H1 (cell line): Measurements from ENCODE around the gene IL17A. TPM values are rescaled to one million over a fixed set of nuclear protein-coding genes. Genes with fewer than 3 reads are reported as not detected.

Experiments
- CTCF ChIA-PET: fragments of 300-600 bp; sonication (Branson Sonifier 250); formaldehyde crosslinking; loops from one replicate; lab custom pipeline; 2021; ENCODE audit not compliant: partially characterized antibody; lab: Charles Lee
- POLR2A ChIA-PET: fragments of 300-600 bp; sonication (Branson Sonifier 250); formaldehyde crosslinking; loops from one replicate; lab custom pipeline; 2021; ENCODE audit warnings: inconsistent platforms; ENCODE audit not compliant: partially characterized antibody; lab: Charles Lee
- DNase-seq, 2 experiments: peaks; one replicate each; pipeline versions ENCODE4 v3.0.0 to v3.0.0-alpha.2; 2010 to 2022; ENCODE audit warnings: low spot score in 2 of 2, low read depth in 1 of 2, mixed read lengths in 1 of 2
- FAIRE-seq: peaks from 2 replicates; lab custom pipeline; 2011; peaks lifted over from hg19 to GRCh38; lab: Jason Lieb, UNC
- H2AFZ ChIP-seq: 2 replicates; pipeline ENCODE4 v1.8.1; 2012; ENCODE audit warnings: low read length, inconsistent platforms
- H2AK5ac ChIP-seq: 2 replicates; pipeline ENCODE4 v1.6.1; 2013; ENCODE audit warnings: low read depth, low read length
- H2BK120ac ChIP-seq: replicated peaks from 2 replicates; pipeline ENCODE3; 2013; ENCODE audit warnings: low read depth, low read length, inconsistent platforms
- H2BK12ac ChIP-seq: 2 replicates; pipeline ENCODE4 v1.6.1; 2013; ENCODE audit warnings: low read depth, low read length
- H2BK15ac ChIP-seq: 2 replicates; pipeline ENCODE4 v1.6.1; 2013; ENCODE audit warnings: low read length
- H2BK20ac ChIP-seq: 2 replicates; pipeline ENCODE4 v1.6.1; 2013; ENCODE audit warnings: low read length
- H2BK5ac ChIP-seq: 2 replicates; pipeline ENCODE4 v1.6.1; 2013; ENCODE audit warnings: low read depth, low read length
- H3K14ac ChIP-seq: 2 replicates; pipeline ENCODE4 v1.6.1; 2013; ENCODE audit warnings: inconsistent platforms; ENCODE audit not compliant: insufficient read length
- H3K18ac ChIP-seq: 2 replicates; pipeline ENCODE4 v1.6.1; 2013; ENCODE audit warnings: low read length; ENCODE audit errors: extremely low read depth
- H3K23ac ChIP-seq: 2 replicates; pipeline ENCODE4 v1.6.1; 2013; ENCODE audit warnings: inconsistent platforms; ENCODE audit not compliant: insufficient read length
- H3K23me2 ChIP-seq: 2 replicates; pipeline ENCODE4 v1.6.1; 2013; ENCODE audit warnings: low read depth, low read length
- H3K27ac ChIP-seq: 2 replicates; pipeline ENCODE4 v1.6.1; 2011; ENCODE audit warnings: low read depth, low read length, inconsistent platforms
- H3K27me3 ChIP-seq, 4 experiments: replicated peaks in 1 of 4; 1 replicate in 1 of 4; 2 replicates in 3 of 4; pipeline versions ENCODE4 v1.6.1 to v1.8.1; 2011 to 2013; ENCODE audit warnings: low read length in 3 of 4, mild to moderate bottlenecking in 3 of 4, inconsistent platforms in 2 of 4, mixed read lengths in 2 of 4, moderate library complexity in 1 of 4; ENCODE audit not compliant: control insufficient read depth in 3 of 4, insufficient read depth in 3 of 4; ENCODE audit errors: extremely low read depth in 1 of 4
- H3K36me3 ChIP-seq, 4 experiments: 2 replicates each; pipeline versions ENCODE4 v1.6.1 to v1.8.1; 2011 to 2013; ENCODE audit warnings: mild to moderate bottlenecking in 4 of 4, low read length in 3 of 4, moderate library complexity in 2 of 4, control low read depth in 1 of 4, inconsistent platforms in 1 of 4; ENCODE audit not compliant: insufficient read depth in 4 of 4, control insufficient read depth in 2 of 4
- H3K4ac ChIP-seq: replicated peaks from 2 replicates; pipeline ENCODE3; 2013; ENCODE audit warnings: low read length, low read depth, mixed read lengths, inconsistent platforms; ENCODE audit not compliant: insufficient read length
- H3K4me1 ChIP-seq, 4 experiments: replicated peaks in 1 of 4; 1 replicate in 1 of 4; 2 replicates in 3 of 4; pipeline versions ENCODE4 v1.6.1 to v1.8.1; 2011 to 2013; ENCODE audit warnings: low read length in 3 of 4, inconsistent platforms in 2 of 4, mixed read lengths in 1 of 4; ENCODE audit not compliant: insufficient read depth in 4 of 4, control insufficient read depth in 3 of 4
- H3K4me2 ChIP-seq, 2 experiments: 2 replicates each; pipeline versions ENCODE4 v1.6.1 to v1.8.1; 2011 to 2013; ENCODE audit warnings: low read depth in 2 of 2, low read length in 2 of 2, control low read depth in 1 of 2, inconsistent platforms in 1 of 2, mild to moderate bottlenecking in 1 of 2; ENCODE audit not compliant: insufficient read depth in 1 of 2
- H3K4me3 ChIP-seq, 4 experiments: fragments of 200-600, 300-600 bp in 1 of 4; sonication (generic), shearing (Covaris generic), sonication (Bioruptor Twin) in 1 of 4; 2 replicates each; pipeline versions ENCODE4 v1.5.1 to v1.8.1; 2011 to 2016; ENCODE audit warnings: low read length in 4 of 4, low read depth in 3 of 4, control low read depth in 2 of 4, inconsistent platforms in 2 of 4, mild to moderate bottlenecking in 2 of 4, mixed read lengths in 1 of 4, moderate library complexity in 1 of 4; ENCODE audit not compliant: insufficient read depth in 2 of 4; ENCODE audit errors: extremely low read depth in 1 of 4
- H3K56ac ChIP-seq: replicated peaks from 2 replicates; pipeline ENCODE3; 2013; ENCODE audit warnings: low read depth, mild to moderate bottlenecking, mixed read lengths, low read length, inconsistent platforms; ENCODE audit not compliant: insufficient read length
- H3K79me1 ChIP-seq: 2 replicates; pipeline ENCODE4 v1.6.1; 2013; ENCODE audit warnings: low read depth, low read length, control low read depth
- H3K79me2 ChIP-seq, 2 experiments: 2 replicates each; pipeline versions ENCODE4 v1.6.1 to v1.8.1; 2012 to 2013; ENCODE audit warnings: low read length in 2 of 2, mild to moderate bottlenecking in 2 of 2, inconsistent platforms in 1 of 2; ENCODE audit not compliant: insufficient read depth in 2 of 2, control insufficient read depth in 1 of 2
- H3K9ac ChIP-seq, 4 experiments: replicated peaks in 1 of 4; 1 replicate in 1 of 4; 2 replicates in 3 of 4; pipeline versions ENCODE4 v1.6.1 to v1.8.1; 2011 to 2013; ENCODE audit warnings: low read depth in 3 of 4, low read length in 3 of 4, control low read depth in 2 of 4, mild to moderate bottlenecking in 2 of 4, moderate library complexity in 2 of 4, inconsistent platforms in 1 of 4; ENCODE audit errors: extremely low read depth in 1 of 4
- H3K9me3 ChIP-seq, 2 experiments: 2 replicates each; pipeline versions ENCODE4 v1.6.1 to v1.8.1; 2012 to 2013; ENCODE audit warnings: mild to moderate bottlenecking in 2 of 2, moderate library complexity in 2 of 2, control low read depth in 1 of 2, inconsistent platforms in 1 of 2, low read depth in 1 of 2, low read length in 1 of 2, mixed read lengths in 1 of 2; ENCODE audit not compliant: insufficient read depth in 2 of 2
- H4K20me1 ChIP-seq, 2 experiments: replicated peaks in 1 of 2; 2 replicates each; pipeline versions ENCODE3 to v1.8.1; 2011 to 2013; ENCODE audit warnings: inconsistent platforms in 2 of 2, low read length in 2 of 2, mild to moderate bottlenecking in 1 of 2; ENCODE audit not compliant: insufficient read depth in 2 of 2, control insufficient read depth in 1 of 2
- H4K5ac ChIP-seq: 2 replicates; pipeline ENCODE4 v1.6.1; 2013; ENCODE audit warnings: low read length, low read depth, mixed read lengths, inconsistent platforms; ENCODE audit not compliant: insufficient read length
- H4K8ac ChIP-seq: 2 replicates; pipeline ENCODE4 v1.8.0; 2013; ENCODE audit warnings: mild to moderate bottlenecking, moderate library complexity, low read length, inconsistent platforms; ENCODE audit not compliant: insufficient read depth; ENCODE audit errors: extremely low read depth
- H4K91ac ChIP-seq: replicated peaks from 2 replicates; pipeline ENCODE3; 2013; ENCODE audit warnings: low read length, mixed read lengths, inconsistent platforms; ENCODE audit not compliant: insufficient read length
- BCL11A ChIP-seq, 2 experiments: IDR thresholded peaks; one replicate each; pipeline ENCODE4 v1.6.1; 2011; ENCODE audit warnings: low read depth in 2 of 2, low read length in 2 of 2, mild to moderate bottlenecking in 2 of 2
- CBX8 ChIP-seq: fragments of 300-800, 300-1000 bp; sonication (generic); IDR thresholded peaks from 2 replicates; pipeline ENCODE4 v1.7.1; 2016; ENCODE audit warnings: low read depth, low read length, borderline replicate concordance
- CREB1 ChIP-seq: IDR thresholded peaks from 2 replicates; pipeline ENCODE4 v1.6.1; 2012; ENCODE audit warnings: inconsistent platforms
- EGR1 ChIP-seq: IDR thresholded peaks from 2 replicates; pipeline ENCODE4 v1.6.1; 2011; ENCODE audit warnings: low read depth, low read length, borderline replicate concordance
- FOSL1 ChIP-seq: IDR thresholded peaks from 2 replicates; pipeline ENCODE4 v1.6.1; 2011; ENCODE audit warnings: mild to moderate bottlenecking, low read depth, low read length, moderate library complexity; ENCODE audit not compliant: insufficient read depth
- GABPA ChIP-seq: IDR thresholded peaks from 2 replicates; pipeline ENCODE4 v1.6.1; 2011; ENCODE audit warnings: mild to moderate bottlenecking, low read length, moderate library complexity, borderline replicate concordance; ENCODE audit not compliant: insufficient read depth
- NANOG ChIP-seq: IDR thresholded peaks from 2 replicates; pipeline ENCODE4 v1.6.1; 2011; ENCODE audit warnings: low read length, low read depth, mild to moderate bottlenecking, inconsistent platforms; ENCODE audit not compliant: insufficient read depth, poor library complexity, severe bottlenecking
- POLR2AphosphoS5 ChIP-seq: IDR thresholded peaks from 2 replicates; pipeline ENCODE4 v1.6.1; 2011; ENCODE audit warnings: low read depth, low read length
- POU5F1 ChIP-seq: IDR thresholded peaks from 2 replicates; pipeline ENCODE4 v1.6.1; 2011; ENCODE audit warnings: low read depth, mild to moderate bottlenecking, low read length, moderate library complexity
- RAD21 ChIP-seq, 2 experiments: IDR thresholded peaks in 1 of 2; conservative IDR thresholded peaks in 1 of 2; 2 replicates each; pipeline ENCODE4 v1.6.1; 2011; ENCODE audit warnings: low read depth in 2 of 2, low read length in 2 of 2, improper control_type of control experiment in 1 of 2, inconsistent platforms in 1 of 2, mild to moderate bottlenecking in 1 of 2, moderate library complexity in 1 of 2
- RBBP5 ChIP-seq: IDR thresholded peaks from 2 replicates; pipeline ENCODE4 v1.7.1; 2012; ENCODE audit warnings: low read depth, mild to moderate bottlenecking, inconsistent platforms, low read length, moderate library complexity, borderline replicate concordance
- SIRT6 ChIP-seq: IDR thresholded peaks from one replicate; pipeline ENCODE4 v1.7.1; 2012; ENCODE audit warnings: low read length, inconsistent platforms
- SP4 ChIP-seq: IDR thresholded peaks from 2 replicates; pipeline ENCODE4 v1.6.1; 2012; ENCODE audit warnings: low read length, inconsistent platforms
- SRF ChIP-seq: IDR thresholded peaks from 2 replicates; pipeline ENCODE4 v1.6.1; 2011; ENCODE audit warnings: mild to moderate bottlenecking, low read depth, low read length, moderate library complexity
- TCF12 ChIP-seq: IDR thresholded peaks from 2 replicates; pipeline ENCODE4 v1.6.1; 2011; ENCODE audit warnings: low read depth, mild to moderate bottlenecking, low read length
- WGBS, 2 experiments: shearing (Covaris generic) in 1 of 2; methylation state at CpG; one replicate each; pipeline versions ENCODE4 v1.1.6 to v1.1.7; 2013 to 2015; ENCODE audit warnings: low lambda C conversion rate in 2 of 2, mixed read lengths in 2 of 2, inconsistent platforms in 1 of 2, low coverage in 1 of 2, missing lambda C conversion rate in 1 of 2; ENCODE audit not compliant: insufficient replicate concordance in 2 of 2, insufficient coverage in 1 of 2, insufficient read length in 1 of 2; ENCODE audit errors: extremely low coverage in 1 of 2, missing lambda C conversion rate in 1 of 2; 5-methylcytosine and 5-hydroxymethylcytosine counted together
- polyA plus RNA-seq, 7 experiments: library from polyadenylated mRNA; depleted of rRNA in 3 of 7; stranded (reverse) in 5 of 7; unstranded in 2 of 7; fragments of >200 nt in 5 of 7; fragments of 200-250 nt in 2 of 7; gene quantifications; 1 replicate in 5 of 7; 2 replicates in 1 of 7; 4 replicates in 1 of 7; pipeline versions ENCODE4 v1.2.1 to v1.2.3, GENCODE V29; 2011 to 2013; ENCODE audit warnings: missing spikeins in 2 of 7, mixed read lengths in 2 of 7
- total RNA-seq: library from RNA; stranded (reverse); fragmentation: NEBNext Ultra II Directional; extraction: Animal tissue kit (Norgen Biotek cat#: 25700); gene quantifications from 2 replicates; pipeline ENCODE4 v1.2.1, GENCODE V29; 2021

IL17A gene
- total and polyA plus RNA-seq, 2 of the 8 experiments (the other 6 are each of a cell fraction or from before 2014, with no cell fraction given): not detected

DNA sequence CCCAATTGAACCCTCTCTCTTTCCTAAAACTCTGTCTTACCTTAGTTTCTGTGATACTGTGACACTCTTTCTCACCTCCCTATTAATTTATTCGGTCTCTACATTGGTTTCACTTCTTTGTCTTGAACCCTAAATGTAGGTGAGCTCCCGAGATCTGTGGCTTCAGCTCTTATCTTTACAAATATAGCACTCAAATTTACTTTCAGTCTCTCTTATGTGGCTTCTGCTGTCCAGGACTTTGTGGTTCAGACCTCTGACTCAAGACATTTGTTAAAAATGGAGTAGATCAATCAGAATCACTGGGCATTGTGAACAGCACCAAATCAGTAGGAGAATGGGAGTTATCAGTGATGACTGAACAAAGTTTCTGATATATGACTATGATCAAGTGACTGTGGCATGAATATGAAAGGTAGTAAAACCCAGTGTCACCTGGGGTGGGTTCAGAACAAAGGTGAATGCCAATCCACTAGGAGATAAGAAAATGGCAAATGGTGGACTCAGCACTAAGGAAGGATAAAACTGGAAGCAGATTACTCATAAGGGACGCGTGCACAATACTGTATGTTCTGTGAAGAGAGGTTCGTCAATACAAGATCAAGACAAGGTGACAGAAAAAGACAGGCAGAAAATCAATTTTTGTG is 30.9 kb downstream of the IL17A start:
- no peak overlapping the region for H4K8ac ChIP-seq
- no peaks in the 10 kb centered on the region for H3K79me1 ChIP-seq
- no peaks in the 10 kb centered on the region for H4K20me1 ChIP-seq
- no peak overlapping the region for H3K27ac ChIP-seq
- 89% methylated on average over 5 of the region's 5 CpGs; no CpG with 5 or more reads in 1 of the 2 experiments for WGBS, 2 experiments
- H2AFZ ChIP-seq: no peak overlapping the region
- H3K9ac ChIP-seq: no peak overlapping the region
- H3K4me2 ChIP-seq: no peak overlapping the region
- no peak overlapping the region for H3K18ac ChIP-seq
- ChIA-PET CTCF (no interaction called here), POLR2A (no interaction called here)
- no peak overlapping the region for H2BK15ac ChIP-seq
- H2BK12ac ChIP-seq: no peak overlapping the region
- no peak overlapping the region for H2BK20ac ChIP-seq
- H3K36me3 ChIP-seq: no peaks in the 10 kb centered on the region
- no peaks in the 10 kb centered on the region; the same call in 1 of the 2 replicates for H3K23me2 ChIP-seq
- DNase-seq: no peak
- no peak overlapping the region for H4K91ac ChIP-seq
- no peak overlapping the region for H3K14ac ChIP-seq
- FAIRE-seq: no peak
- H2AK5ac ChIP-seq: no peak overlapping the region
- H3K79me2 ChIP-seq: no peaks in the 10 kb centered on the region
- no peak overlapping the region for H4K5ac ChIP-seq
- no peak overlapping the region for H3K4me3 ChIP-seq
- H3K23ac ChIP-seq: no peak overlapping the region
- no peak overlapping the region for H3K56ac ChIP-seq
- no peak overlapping the region for H2BK120ac ChIP-seq
- no peak overlapping the region for H2BK5ac ChIP-seq
- H3K4ac ChIP-seq: no peak overlapping the region
- H3K4me1 ChIP-seq: no peaks in the 10 kb centered on the region
- H3K27me3 ChIP-seq: no peaks in the 10 kb centered on the region
- no peaks in the 10 kb centered on the region for H3K9me3 ChIP-seq
- TF ChIP-seq POU5F1: no peak
- TF ChIP-seq TCF12: no peak
- no peak for TF ChIP-seq NANOG
- TF ChIP-seq EGR1: no peak
- no peak for TF ChIP-seq CREB1
- no peak for TF ChIP-seq SRF
- TF ChIP-seq CBX8: no peak
- no peak for TF ChIP-seq GABPA
- TF ChIP-seq BCL11A (IDR thresholded peaks at IDR 0.05; ENCODE audit: low read depth in 2 of 2, low read length in 2 of 2): no peak
- no peak for TF ChIP-seq POLR2AphosphoS5
- TF ChIP-seq RAD21 (IDR thresholded peaks at IDR 0.05 in 1 of 2, conservative IDR thresholded peaks at IDR 0.05 in 1 of 2; ENCODE audit: low read depth in 2 of 2, low read length in 2 of 2): no peak
- no peak for TF ChIP-seq FOSL1
- no peak for TF ChIP-seq SIRT6
- TF ChIP-seq SP4: no peak
- no peak for TF ChIP-seq RBBP5
